Measurements from ENCODE around the gene TPCN1.

Gene TPCN1

DNA sequence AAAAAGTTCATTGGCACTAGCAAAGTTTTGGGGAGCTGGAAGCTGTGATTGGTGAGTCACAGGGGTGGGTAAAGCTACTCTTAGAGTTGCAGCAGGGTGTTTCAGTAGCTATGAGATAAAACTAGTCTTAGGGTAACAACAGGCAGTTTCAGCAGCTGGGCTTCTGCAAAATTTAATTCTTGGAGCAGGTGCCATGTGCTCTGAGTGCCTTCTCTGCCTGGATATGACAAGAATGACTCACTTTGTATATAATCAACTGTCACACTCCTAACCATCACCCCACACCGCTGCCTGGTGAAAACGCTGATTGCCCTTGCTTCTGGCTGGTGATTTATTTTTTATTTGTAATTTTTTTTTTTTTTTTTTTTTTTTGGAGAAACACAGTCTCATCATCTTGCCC lies 126.6 kb downstream of the TPCN1 start:
- Histone ChIP-seq H3K36me3 (ENCODE audit: insufficient read depth, low read length) (no peaks in the 10 kb centered on the region), H3K9ac (ENCODE audit: low read depth, low read length) (no peak overlapping the region), H3K4me1 (ENCODE audit: insufficient read depth, low read length) (no peaks in the 10 kb centered on the region; the same call in 1 of the 2 replicates)

More for the DNA sequence above, 126.6 kb downstream of the TPCN1 start:
- H3K9me3 ChIP-seq (ENCODE audit: control insufficient read depth, insufficient read depth, low read length), result no peaks in the 10 kb centered on the region

All from ES-I3 (cell line).